Neural cell (in vitro differentiated cells): ENCODE data around the gene THEM5. TPM values are rescaled to one million over a fixed set of nuclear protein-coding genes. Genes with fewer than 3 reads are reported as not detected.

Source experiments
- H2AFZ ChIP-seq: fragments of 200-600, 300-800 bp; sonication (generic), shearing (Covaris generic); 2 replicates; pipeline ENCODE4 v1.6.0; 2014; ENCODE audit warnings: low read depth, mild to moderate bottlenecking, antibody characterized with exemption, low read length, moderate library complexity
- H3F3A ChIP-seq: fragments of 200-600 bp; shearing (Covaris generic); 2 replicates; pipeline ENCODE4 v1.6.1; 2016; ENCODE audit warnings: mild to moderate bottlenecking, moderate library complexity, mixed read lengths, antibody characterized with exemption, low read length; ENCODE audit not compliant: insufficient read depth, poor library complexity, severe bottlenecking
- H3K27ac ChIP-seq: fragments of 200-600, 300-800 bp; sonication (generic), shearing (Covaris generic); 2 replicates; pipeline ENCODE4 v1.5.1; 2014; ENCODE audit warnings: mild to moderate bottlenecking, low read length, moderate library complexity
- H3K27me3 ChIP-seq: fragments of 300-800, 200-600 bp; sonication (generic), shearing (Covaris generic); 2 replicates; pipeline ENCODE4 v1.6.0; 2014; ENCODE audit warnings: mild to moderate bottlenecking, low read depth, low read length, moderate library complexity; ENCODE audit not compliant: insufficient read depth
- H3K36me3 ChIP-seq: fragments of 300-800, 200-600 bp; sonication (generic), shearing (Covaris generic); 2 replicates; pipeline ENCODE4 v1.5.1; 2014; ENCODE audit warnings: mild to moderate bottlenecking, antibody characterized with exemption, low read length, moderate library complexity; ENCODE audit not compliant: insufficient read depth
- H3K4me2 ChIP-seq: fragments of 300-800, 200-600 bp; sonication (generic), shearing (Covaris generic); 2 replicates; pipeline ENCODE4 v1.6.0; 2014; ENCODE audit warnings: mild to moderate bottlenecking, low read length
- H3K4me3 ChIP-seq: fragments of 300-800, 200-600 bp; sonication (generic), shearing (Covaris generic); 2 replicates; pipeline ENCODE4 v1.5.1; 2014; ENCODE audit warnings: mild to moderate bottlenecking, low read length, moderate library complexity
- H3K79me2 ChIP-seq: fragments of 200-600 bp; shearing (Covaris generic); replicated peaks from 2 replicates; pipeline ENCODE4 v1.6.0; 2014; ENCODE audit warnings: mild to moderate bottlenecking, low read length, moderate library complexity; ENCODE audit not compliant: insufficient read depth
- H3K9ac ChIP-seq: fragments of 300-800, 200-600 bp; sonication (generic), shearing (Covaris generic); 2 replicates; pipeline ENCODE4 v1.6.1; 2016; ENCODE audit warnings: mild to moderate bottlenecking, low read length, mixed read lengths
- H3K9me2 ChIP-seq: fragments of 200-600 bp; shearing (Covaris generic); 2 replicates; pipeline ENCODE4 v1.6.1; 2016; ENCODE audit warnings: mild to moderate bottlenecking, low read length, mixed read lengths; ENCODE audit not compliant: insufficient read depth
- H3K9me3 ChIP-seq: fragments of 200-600, 300-800 bp; sonication (generic), shearing (Covaris generic); 2 replicates; pipeline ENCODE4 v1.6.1; 2016; ENCODE audit warnings: mild to moderate bottlenecking, mixed run types, low read length, moderate library complexity, mixed read lengths
- H4K20me1 ChIP-seq: fragments of 200-600 bp; shearing (Covaris generic); 2 replicates; pipeline ENCODE4 v1.6.1; 2016; ENCODE audit warnings: mild to moderate bottlenecking, mixed run types; ENCODE audit not compliant: insufficient read depth
- CTCF ChIP-seq: fragments of 450-650 bp; IDR thresholded peaks from 2 replicates; pipeline ENCODE4 v1.5.1; 2014; ENCODE audit warnings: antibody characterized with exemption, mild to moderate bottlenecking, moderate library complexity; ENCODE audit not compliant: poor library complexity, severe bottlenecking
- EP300 ChIP-seq: fragments of 450-650 bp; conservative IDR thresholded peaks from 2 replicates; pipeline ENCODE4 v1.6.1; 2014; ENCODE audit warnings: antibody characterized with exemption, mild to moderate bottlenecking, moderate library complexity; ENCODE audit not compliant: poor library complexity, severe bottlenecking
- EZH2 ChIP-seq: fragments of 200-600, 300-800 bp; shearing (Covaris generic), sonication (generic); IDR thresholded peaks from 2 replicates; pipeline ENCODE4 v1.6.1; 2014; ENCODE audit warnings: antibody characterized with exemption, low read length, borderline replicate concordance, mild to moderate bottlenecking; ENCODE audit not compliant: insufficient read depth, poor library complexity, severe bottlenecking
- MXI1 ChIP-seq: fragments of 450-650 bp; conservative IDR thresholded peaks from 2 replicates; pipeline ENCODE4 v1.6.1; 2014; ENCODE audit warnings: antibody characterized with exemption, mild to moderate bottlenecking; ENCODE audit not compliant: poor library complexity, severe bottlenecking
- POLR2AphosphoS5 ChIP-seq: IDR thresholded peaks from 2 replicates; pipeline ENCODE4 v1.6.1; 2012
- RAD21 ChIP-seq: fragments of 450-650 bp; conservative IDR thresholded peaks from 2 replicates; pipeline ENCODE4 v1.6.1; 2014; ENCODE audit warnings: antibody characterized with exemption, mild to moderate bottlenecking, moderate library complexity
- REST ChIP-seq: IDR thresholded peaks from 2 replicates; pipeline ENCODE4 v1.6.1; 2012; ENCODE audit warnings: borderline replicate concordance
- SMC3 ChIP-seq: fragments of 450-650 bp; conservative IDR thresholded peaks from 2 replicates; pipeline ENCODE4 v1.6.1; 2014; ENCODE audit warnings: antibody characterized with exemption, mild to moderate bottlenecking, moderate library complexity; ENCODE audit not compliant: poor library complexity
- TAF1 ChIP-seq: IDR thresholded peaks from 2 replicates; pipeline ENCODE4 v1.6.1; 2012; ENCODE audit warnings: low read depth
- polyA plus RNA-seq: library from polyadenylated mRNA; depleted of rRNA; stranded (reverse); fragments of >200 nt; gene quantifications from 2 replicates; pipeline ENCODE4 v1.2.3, GENCODE V29; 2014

THEM5 gene
- polyA plus RNA-seq, 1 donor from 2014 or later, result not detected

- no peak for TF ChIP-seq REST
- no peak for TF ChIP-seq EP300
- TF ChIP-seq EZH2, result no peak
- TF ChIP-seq MXI1, result no peak
- TF ChIP-seq CTCF, result no peak
- TF ChIP-seq SMC3, result no peak
- TF ChIP-seq POLR2AphosphoS5, result no peak
- TF ChIP-seq TAF1, result no peak
- no peak for TF ChIP-seq RAD21
- Histone ChIP-seq H3K79me2 (no peaks in the 10 kb centered on the region), H4K20me1 (no peaks in the 10 kb centered on the region), H3K4me3 (no peak overlapping the region), H3K4me2 (no peak overlapping the region), H3K27ac (peak overlapping the region; percentile 11), H2AFZ (peak overlapping the region; percentile 89), H3K36me3 (no peaks in the 10 kb centered on the region), H3F3A (no peaks in the 10 kb centered on the region), H3K9ac (peak overlapping the region; percentile 34), H3K27me3 (no peaks in the 10 kb centered on the region), H3K9me2 (no peaks in the 10 kb centered on the region), H3K9me3 (no peaks in the 10 kb centered on the region)
These were observed 24.6 kb downstream of the THEM5 start for GRCh38 chr1:151828921-151829320.

GRCh38 chr1:151827853-151828252 lies 25.7 kb downstream of the THEM5 start:
- no peaks in the 10 kb centered on the region for H3F3A ChIP-seq
- H3K9me2 ChIP-seq, result no peaks in the 10 kb centered on the region
- no peak overlapping the region for H3K27ac ChIP-seq
- no peak overlapping the region for H3K9ac ChIP-seq
- H2AFZ ChIP-seq, result no peak overlapping the region
- no peak overlapping the region for H3K4me2 ChIP-seq
- H3K27me3 ChIP-seq, result no peaks in the 10 kb centered on the region
- H3K79me2 ChIP-seq, result no peaks in the 10 kb centered on the region
- H3K4me3 ChIP-seq, result no peak overlapping the region
- H3K36me3 ChIP-seq, result no peaks in the 10 kb centered on the region
- no peaks in the 10 kb centered on the region for H3K9me3 ChIP-seq
- no peaks in the 10 kb centered on the region for H4K20me1 ChIP-seq
- TF ChIP-seq CTCF, result no peak
- no peak for TF ChIP-seq POLR2AphosphoS5
- no peak for TF ChIP-seq SMC3
- no peak for TF ChIP-seq EZH2
- TF ChIP-seq EP300, result no peak
- TF ChIP-seq RAD21, result no peak
- TF ChIP-seq REST, result no peak
- no peak for TF ChIP-seq MXI1
- no peak for TF ChIP-seq TAF1
